ENCODE measurements around the gene TFF2.

- TF ChIP-seq POU6F1 (CRISPR knock-in tag; IDR thresholded peaks at IDR 0.05; ENCODE audit: borderline replicate concordance, low read depth), result no peak
- no peak for TF ChIP-seq PATZ1 (CRISPR knock-in tag; IDR thresholded peaks at IDR 0.05; ENCODE audit: borderline replicate concordance)
- TF ChIP-seq BACH2 (CRISPR knock-in tag; IDR thresholded peaks at IDR 0.05; ENCODE audit: borderline replicate concordance), result no peak
- no peak for TF ChIP-seq CREB5 (CRISPR knock-in tag; IDR thresholded peaks at IDR 0.05; ENCODE audit: low read depth)
- TF ChIP-seq ESRRG (CRISPR knock-in tag; IDR thresholded peaks at IDR 0.05), result no peak
- no peak for TF ChIP-seq SNAI2 (CRISPR knock-in tag; IDR thresholded peaks at IDR 0.05)
- TF ChIP-seq ARNTL (CRISPR knock-in tag; IDR thresholded peaks at IDR 0.05; ENCODE audit: borderline replicate concordance, low read depth), result no peak
- no peak for TF ChIP-seq ZNF8 (CRISPR knock-in tag; IDR thresholded peaks at IDR 0.05)
- no peak for TF ChIP-seq CSRNP3 (CRISPR knock-in tag; IDR thresholded peaks at IDR 0.05)
- no peak for TF ChIP-seq ZNF565 (CRISPR knock-in tag; conservative IDR thresholded peaks at IDR 0.05; ENCODE audit: low read depth)
Measured at GRCh38 chr21:42357307-42357706, 6.5 kb upstream of the TFF2 start.

All from SK-N-SH treated with all-trans-retinoic acid at 6 μM for 48 hours (cell line).